Limb (tissue), 2 donors: ENCODE data around the gene NCAM1.

Source experiments
- DNase-seq, 2 donors: peaks; one replicate each; pipeline ENCODE4 v3.0.0-alpha.2; 2016; ENCODE audit errors: extremely low spot score in 2 of 2

Gene NCAM1

DNA sequence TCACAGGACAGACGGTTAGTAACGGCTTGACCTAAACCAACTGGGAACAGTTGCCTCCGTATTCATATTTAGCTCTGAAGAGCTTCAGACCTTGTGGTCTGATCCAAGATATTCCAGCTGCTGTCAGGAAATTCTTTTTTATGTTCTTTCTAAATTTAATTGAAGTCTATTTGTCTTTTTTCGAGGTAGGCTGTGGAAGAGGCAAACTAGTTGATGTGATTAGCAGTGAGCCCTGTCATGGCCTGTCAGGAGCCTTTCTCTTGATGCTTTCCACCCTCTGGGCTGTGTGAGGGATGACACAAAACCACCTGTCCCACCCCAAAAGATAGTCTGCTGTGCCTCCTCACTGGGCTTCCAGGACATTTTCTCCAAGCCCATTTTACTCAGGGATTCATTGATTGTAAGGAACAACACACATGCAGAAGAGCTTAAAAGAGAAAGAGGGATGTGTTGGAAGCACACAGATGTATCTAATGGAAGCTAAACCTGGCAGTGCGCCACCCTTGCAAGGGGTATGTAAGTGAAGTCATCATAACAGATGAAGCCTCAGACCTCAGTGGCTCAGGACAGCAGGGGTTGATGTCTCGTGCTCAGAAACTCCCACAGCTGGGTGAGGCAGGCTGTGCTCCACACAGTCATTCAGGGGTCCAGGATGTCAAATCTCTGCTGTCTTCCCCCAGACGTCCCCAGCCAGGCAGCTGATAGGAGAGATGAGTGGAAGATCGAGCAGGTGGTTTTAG, 170.0 kb downstream of the NCAM1 start:
- no peak for DNase-seq

DNA sequence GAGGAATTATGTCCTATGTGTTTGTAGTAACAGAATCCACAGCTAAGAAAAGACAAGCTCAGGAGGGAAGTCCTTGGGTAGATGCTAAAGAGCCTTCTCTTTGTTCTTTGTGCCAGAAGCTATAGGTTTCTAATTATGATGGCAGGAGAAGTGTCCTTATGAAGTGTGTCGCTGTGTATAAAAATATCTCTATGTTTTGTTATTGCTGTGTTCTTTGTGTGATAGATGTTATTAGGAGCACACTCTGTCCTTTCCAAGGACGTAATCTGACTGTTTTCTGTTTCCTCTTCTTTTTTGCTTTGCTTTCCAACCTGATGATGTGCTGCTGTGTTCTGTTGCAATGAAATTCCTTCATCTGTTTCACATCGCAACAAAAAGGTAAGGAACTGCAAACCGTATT, 171.9 kb downstream of the NCAM1 start:
- no peak for DNase-seq

DNA sequence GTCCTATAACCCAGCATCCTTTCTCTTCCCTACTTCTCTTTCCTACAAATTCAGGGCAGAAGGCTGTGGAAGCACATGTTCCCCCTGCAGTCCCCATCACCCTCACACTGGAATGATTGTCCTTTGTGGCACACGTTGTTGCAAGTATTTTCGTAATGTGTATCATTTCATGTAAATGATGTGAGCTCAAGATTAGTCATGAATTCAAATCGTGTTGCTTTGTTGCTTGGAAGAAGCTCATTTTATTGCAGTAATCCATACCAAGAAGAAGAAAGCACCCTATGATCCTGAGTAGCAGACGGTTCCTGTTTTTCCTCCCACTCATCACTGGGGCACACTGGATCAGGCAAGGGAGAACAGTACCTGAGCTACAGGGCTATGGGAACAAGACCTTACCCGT, 173.4 kb downstream of the NCAM1 start:
- no peak for DNase-seq

DNA sequence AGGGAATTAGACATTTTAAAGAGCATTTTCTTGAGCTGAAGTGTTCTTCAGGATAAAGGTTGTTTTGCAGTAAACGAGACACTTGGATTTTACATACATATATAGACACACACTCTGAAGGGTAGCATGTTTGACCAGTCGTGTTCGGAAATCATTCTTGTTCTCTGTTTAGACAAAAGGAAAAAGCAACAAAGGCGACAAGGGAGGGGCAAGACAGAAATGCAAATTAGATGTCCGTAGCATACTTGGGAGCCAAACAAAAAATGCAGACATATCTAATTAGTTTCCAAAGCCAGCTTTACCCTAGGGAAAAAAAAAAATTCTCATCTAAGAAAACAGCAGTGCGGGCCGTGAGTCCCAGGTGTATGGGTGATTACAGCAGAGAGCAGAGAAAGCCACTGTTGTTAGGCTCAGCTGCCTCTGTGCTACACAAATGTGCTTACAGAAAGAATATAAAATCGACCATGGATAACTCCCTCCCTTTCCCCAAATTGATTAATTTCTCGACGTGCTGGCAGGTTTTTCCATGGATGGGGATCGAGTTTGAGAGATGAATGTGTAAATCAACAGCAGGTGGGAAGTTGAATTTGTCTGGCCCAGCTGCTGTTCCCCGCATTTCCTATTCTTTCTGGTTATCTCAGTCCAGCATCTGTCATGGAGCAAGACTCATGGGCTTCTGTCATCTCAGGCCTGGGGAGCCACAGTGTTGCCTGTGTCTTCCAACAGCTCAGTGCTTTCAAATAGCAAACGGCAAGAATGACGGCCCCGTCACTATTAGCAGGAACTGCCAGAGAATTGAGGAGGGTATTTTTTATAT, 176.7 kb downstream of the NCAM1 start:
- no peak for DNase-seq

DNA sequence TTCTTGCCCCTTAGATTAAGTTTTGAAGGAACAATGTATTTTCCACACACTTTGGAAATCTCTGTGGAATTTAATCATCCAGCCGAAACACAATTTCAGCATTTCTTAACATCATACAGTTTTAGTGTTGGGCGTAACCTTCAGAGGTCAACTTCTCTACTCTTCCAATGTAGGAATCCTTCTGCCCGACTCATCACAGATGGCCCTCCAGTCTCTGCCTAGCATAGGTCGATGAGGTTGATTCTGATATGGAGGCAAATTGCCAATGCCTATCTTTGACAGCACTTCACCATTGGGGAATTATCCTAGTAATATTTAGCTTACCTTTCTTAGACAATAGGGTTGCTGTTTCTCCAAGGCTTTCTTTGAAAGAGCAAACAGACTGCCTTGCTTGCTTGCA, 177.5 kb downstream of the NCAM1 start:
- DNase-seq = no peak

DNA sequence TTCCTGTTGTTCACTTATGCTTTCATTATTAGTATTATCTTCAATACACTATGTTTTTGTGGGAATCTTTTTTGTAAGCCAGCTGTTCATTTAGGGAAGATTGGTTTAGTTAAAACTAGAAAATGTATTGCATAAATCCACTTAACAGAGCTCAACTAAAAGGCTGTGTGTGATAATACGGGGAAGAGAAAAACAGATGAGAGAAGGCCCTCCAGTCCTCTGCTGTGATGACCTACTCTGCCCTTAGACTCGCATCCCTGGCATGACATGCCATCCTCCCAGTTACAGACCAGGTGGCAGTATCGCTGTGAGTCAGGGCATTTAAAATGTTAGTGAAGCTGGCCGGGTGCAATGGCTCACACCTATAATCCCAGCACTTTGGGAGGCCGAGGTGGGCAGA, 179.8 kb downstream of the NCAM1 start:
- DNase-seq = no peak

DNA sequence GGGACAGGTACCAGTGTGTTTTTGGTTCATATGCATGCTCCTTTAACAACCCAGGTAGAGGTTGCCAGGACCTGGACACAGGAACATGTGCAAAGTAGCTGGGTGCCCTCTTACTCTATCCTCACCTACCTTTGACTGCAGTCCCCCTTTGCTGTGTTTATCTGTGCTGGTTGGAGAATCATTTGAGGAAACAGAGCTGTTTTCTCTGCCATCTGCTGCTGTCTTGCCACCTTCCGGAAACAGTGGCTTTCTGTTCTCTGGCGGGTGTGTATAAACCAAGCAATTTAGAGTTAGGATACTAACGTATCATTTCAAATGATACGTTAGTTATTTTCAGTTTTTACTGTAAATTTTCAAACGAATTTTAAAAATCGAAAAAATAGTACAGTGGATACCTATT, 181.3 kb downstream of the NCAM1 start:
- DNase-seq = no peak

DNA sequence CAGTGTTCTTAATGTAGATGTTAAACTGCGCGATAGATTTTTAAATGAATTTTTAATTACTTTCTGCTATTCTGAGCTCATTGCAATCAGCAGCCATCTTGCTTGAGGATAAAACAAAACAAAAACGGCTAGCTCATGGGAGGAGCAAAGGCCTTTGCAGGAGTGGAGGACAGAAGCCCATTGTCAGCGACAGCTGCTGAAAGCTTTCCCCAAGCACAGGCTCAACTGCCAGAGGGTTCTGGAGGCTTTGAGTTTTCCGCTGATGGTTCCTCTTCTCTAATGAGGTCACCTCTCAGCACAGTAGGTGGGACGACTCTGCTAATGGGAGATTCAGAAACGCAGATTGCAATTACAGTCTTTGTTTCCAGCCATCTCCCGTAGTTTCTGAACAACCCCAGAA, 186.0 kb downstream of the NCAM1 start:
- no peak for DNase-seq

DNA sequence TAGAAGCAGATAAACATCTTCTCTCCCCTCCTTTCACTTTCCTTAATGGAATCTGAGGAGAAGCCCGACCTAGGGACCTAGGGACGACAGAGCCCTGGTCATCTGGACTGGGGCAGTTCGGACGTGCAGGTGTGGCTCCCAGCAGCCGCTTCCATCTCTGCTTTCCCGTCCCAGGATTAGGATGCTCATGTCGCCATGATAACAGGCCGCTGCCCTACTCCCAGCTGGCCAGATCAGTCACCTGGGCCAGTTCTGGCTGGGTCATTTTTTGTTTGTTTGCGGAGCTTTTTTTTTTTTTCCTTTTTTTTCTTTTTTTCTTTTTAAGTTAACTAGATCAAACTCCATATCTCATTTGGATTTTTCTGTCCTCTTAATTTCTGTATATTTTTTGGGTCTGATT, 186.9 kb downstream of the NCAM1 start:
- DNase-seq = no peak

DNA sequence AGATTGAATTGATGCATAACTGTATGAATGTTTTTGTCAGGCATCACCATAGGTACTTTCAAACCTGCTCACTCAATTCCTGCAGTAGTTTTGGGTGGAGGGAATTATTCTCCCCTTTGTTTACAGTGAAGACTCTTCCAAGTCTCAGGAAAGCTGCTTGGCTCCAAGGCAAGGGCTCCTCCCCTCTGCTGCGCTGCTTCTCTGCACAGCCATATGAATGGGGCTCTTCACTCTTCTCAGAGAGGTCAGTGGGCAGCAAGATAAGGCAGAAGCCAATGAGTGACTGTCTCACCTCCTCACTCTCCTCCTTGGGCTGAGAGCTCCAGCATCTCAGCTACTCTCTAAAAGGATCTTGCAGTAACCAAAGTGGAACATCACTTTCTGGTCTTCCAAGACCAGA, 187.4 kb downstream of the NCAM1 start:
- no peak for DNase-seq

DNA sequence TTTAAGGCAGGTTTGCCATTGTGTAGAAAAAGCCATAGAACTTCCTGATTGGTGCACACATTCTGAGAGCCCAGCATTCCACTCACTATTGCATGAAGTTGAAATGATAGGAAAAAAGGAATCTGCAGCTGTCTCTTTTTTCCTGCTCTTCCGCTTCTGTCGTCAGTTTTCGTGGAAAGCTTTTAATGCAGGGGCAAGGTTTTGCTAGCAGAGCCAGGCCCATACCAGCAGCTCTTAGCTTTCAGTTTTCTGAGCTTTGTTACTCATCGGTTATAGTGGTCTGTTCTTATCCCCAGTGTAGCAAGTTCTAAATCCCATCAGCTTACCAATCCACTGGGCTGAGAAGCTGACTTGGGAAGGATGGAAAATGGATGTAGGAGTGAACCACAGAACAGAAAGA, 190.3 kb downstream of the NCAM1 start:
- DNase-seq = no peak

DNA sequence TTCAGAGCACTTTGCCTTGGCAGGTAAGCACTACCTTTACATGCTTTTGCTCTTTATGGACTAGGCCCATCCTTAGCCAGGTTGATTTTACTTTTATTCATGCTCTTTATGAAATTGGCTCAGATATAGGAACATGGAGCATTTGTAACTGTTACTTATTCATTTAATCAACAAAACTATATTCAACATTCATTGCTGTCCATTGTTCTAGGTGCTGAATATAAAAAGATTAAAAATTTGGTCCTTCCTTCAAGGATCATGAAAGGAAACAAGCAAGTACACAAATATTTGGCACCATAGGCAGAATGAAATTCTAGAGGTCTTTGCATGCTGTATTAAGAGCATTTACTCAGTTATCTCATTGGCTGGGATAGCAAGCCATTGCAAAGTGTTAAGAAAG, 191.3 kb downstream of the NCAM1 start:
- no peak for DNase-seq

DNA sequence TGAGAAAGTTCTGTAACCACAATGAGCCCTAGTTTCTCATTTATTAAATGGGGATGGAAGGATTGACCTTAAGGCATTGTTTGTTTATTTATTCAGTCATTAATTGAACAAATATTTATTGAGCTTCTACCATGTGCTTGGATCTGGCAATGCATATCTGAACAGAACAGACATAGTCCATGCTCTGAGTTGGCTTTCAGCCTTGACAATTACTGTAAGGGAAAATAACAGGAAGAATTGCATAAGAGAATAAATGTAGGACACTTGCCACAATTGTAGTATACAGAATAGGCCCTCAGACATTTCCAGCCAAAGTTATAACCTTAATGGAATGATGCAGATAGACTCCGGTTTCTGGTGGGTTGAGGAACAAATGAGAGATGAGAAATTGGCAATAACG, 192.6 kb downstream of the NCAM1 start:
- DNase-seq = no peak

DNA sequence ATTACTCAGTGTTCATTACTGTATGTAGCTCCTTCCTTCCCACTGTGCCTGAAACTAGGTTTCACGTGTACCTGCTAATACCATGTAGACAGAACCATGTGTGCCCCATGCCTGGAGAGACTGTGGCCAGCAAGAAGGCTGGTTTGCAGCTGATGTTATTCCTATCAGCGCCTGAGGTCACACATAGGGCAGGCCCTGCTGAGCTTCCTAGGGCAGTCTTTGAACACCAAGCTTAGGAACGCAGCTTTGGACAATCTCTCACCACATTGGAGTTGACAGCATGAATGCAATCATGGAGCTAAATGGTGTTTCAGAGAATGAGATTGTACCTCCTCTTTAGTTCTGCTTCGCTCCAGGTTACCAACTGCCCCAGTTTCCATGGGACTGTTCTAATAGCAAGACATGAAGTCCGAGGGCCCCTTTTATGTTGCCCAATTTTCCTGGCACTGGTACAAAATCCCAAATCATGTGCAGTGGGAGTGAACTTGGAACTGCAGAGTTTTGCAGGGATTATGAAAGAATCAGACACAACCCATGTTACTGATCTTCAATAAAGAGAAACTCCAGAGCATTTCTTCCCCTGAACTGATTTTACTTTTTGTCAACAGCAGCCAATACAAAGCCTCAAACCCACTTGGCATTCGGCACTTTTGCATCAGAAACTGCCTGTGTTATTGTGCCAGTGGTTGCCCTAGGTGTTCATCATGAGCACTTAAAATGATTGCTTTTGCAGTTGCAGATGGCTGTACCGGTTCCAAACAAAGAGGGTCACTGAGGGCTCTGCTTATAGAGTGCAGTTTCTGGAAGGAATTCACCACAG, 199.0 kb downstream of the NCAM1 start:
- DNase-seq = no peak

DNA sequence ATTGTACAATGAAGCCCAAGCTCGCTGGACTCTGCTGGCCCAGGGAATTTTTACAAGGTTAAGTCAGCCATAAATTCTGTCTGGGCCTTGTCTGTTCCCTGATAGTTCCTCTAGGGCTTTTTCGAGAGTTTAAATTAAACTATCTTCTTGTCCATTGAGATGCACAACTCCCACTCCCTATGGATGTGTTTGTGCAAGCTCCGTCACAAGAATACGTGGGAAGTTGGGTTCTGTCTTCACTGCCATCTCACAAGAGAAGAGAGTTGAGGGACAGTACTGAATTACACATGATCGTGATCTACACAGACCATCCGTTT, 199.5 kb downstream of the NCAM1 start:
- DNase-seq = no peak

DNA sequence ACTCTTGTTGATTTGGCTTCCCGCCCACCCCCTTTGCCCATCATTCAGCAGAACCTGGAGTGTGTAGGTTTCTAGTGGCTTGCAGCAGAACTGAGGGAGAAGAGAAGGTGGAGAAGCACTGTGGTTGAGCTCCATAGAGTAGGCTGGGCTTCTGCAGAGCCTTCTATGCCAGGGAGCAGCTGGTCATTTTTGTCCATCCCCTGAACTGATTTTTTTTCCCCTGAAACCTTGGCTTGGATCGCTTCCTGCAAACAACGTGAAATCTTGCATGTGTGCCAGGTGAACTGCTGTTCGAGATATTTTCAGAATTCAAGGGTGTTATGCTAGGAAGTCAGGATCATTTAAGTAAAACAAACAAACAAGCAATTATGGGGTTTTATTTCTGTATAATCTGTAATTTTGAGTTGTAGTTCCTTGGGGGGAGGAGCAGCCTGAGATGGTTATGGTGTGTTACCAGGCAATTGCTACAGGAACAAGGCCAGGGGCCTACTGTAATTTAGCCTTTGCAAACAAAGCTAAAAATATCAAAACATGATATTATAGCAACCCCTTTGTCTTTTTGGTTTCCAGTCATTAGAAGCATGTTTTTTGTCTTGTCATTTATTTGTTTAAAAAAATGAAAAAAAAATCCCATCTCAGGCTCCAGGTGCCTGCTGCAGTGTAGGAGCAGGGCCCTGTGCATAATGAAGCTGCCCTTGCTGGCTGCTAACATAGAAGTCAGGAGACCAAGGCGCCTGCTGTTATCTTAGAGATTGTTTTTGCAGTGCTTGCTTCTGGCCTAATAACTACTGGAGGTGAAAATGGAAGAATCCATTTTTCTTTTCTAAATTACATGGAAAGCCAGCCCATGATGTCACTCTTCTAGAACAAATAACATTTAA, 200.7 kb downstream of the NCAM1 start:
- DNase-seq = no peak

DNA sequence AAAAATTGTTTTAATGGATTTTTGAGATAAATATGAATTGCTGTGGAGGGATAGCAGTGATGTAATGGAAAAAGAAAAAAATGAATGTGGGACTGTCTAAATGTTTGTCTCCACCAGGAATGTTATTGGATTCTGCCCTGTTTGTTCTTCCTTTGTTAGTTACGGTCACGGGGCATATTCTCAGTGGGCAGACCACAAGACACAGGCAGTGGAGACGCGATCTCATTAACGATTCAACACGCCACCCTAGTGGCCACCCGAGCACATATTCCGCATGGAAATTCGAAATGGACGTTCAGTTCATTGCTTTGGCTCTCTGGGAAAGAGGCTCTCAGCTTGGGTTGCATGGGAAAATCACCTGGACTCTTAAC, 201.4 kb downstream of the NCAM1 start:
- DNase-seq = no peak

DNA sequence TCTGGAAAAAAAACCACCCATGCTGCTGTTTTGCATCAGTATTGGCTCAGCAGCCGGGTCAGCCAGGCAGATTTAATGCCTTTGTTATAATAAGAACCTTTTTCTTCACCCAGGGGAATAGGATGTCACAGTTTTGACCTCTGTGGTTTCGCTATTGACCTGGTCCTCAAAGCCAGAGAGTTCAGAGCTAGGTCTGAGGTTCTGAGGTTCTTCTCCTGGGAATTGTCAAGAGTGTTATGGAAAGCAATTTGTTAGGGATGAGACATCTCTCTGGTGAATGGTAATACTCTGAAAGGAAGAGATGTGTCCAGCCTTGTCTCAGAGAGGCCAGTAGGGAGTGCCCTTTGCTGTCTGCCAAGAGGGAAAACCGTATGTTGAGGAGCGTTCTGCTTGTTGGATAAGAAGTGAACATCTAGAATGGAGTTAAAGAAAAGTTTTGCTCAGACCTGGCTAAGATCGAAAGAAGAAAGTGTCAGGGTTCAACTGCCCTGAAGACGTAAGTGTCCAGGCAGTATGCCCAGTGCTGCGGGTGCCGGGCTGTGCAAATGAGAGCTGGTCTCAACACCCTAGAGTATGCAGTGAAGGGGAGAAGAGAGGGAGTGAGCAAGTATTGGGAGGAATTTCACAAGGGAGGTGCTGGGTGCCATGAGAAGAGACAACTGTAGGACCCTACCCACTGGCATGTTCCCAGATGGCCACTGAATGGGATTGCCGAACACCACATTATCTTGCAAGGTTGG, 202.2 kb downstream of the NCAM1 start:
- DNase-seq = no peak

DNA sequence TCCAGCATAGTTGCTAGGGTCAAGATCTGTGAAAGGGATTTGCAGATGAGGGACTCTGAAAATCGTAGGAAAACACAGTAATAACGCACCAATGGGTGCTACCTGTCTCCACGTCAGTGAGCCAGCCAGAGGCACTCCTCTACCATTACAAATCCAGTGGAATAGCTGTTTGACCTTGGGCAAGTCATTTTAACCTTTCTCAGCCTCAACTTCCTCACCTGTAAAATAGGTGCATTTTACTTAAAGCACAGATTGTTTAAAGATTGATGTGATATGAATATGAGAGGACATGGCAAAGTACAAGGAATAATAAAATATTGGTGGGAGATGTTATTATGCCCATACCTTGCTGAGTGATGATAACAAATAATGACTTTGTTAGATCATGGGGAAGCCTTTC, 205.1 kb downstream of the NCAM1 start:
- DNase-seq = no peak

DNA sequence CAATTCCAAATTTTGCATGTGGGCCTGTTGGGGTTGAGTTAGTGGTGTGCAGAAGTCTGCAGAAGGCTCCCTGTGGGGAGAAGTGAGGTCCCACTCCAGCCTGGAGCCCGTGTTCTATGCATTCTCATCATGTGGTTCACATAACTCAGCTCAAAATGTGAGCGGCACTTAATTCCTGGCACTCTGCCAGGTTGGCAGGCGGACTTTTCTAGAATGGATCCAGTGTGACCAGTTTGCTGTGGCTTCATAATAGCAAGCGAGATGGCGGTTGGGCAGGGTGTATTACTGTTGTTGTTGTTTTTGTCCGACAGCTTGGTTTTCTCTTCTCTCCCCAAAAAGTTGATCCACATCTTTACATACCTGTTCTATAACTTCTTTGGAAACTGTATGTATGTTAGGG, 206.4 kb downstream of the NCAM1 start:
- no peak for DNase-seq
